ENCODE measurements around the gene CLTC.

- TF ChIP-seq POLR2AphosphoS5 (IDR thresholded peaks at IDR 0.05; ENCODE audit: low read depth) (no peak), SPI1 (IDR thresholded peaks at IDR 0.05; ENCODE audit: borderline replicate concordance, low read depth) (no peak)
- TF ChIP-seq, protein P1, sequence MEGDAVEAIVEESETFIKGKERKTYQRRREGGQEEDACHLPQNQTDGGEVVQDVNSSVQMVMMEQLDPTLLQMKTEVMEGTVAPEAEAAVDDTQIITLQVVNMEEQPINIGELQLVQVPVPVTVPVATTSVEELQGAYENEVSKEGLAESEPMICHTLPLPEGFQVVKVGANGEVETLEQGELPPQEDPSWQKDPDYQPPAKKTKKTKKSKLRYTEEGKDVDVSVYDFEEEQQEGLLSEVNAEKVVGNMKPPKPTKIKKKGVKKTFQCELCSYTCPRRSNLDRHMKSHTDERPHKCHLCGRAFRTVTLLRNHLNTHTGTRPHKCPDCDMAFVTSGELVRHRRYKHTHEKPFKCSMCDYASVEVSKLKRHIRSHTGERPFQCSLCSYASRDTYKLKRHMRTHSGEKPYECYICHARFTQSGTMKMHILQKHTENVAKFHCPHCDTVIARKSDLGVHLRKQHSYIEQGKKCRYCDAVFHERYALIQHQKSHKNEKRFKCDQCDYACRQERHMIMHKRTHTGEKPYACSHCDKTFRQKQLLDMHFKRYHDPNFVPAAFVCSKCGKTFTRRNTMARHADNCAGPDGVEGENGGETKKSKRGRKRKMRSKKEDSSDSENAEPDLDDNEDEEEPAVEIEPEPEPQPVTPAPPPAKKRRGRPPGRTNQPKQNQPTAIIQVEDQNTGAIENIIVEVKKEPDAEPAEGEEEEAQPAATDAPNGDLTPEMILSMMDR (IDR thresholded peaks at IDR 0.05; ENCODE audit: insufficient read depth, low read length), result no peak
- TF ChIP-seq, protein P2, sequence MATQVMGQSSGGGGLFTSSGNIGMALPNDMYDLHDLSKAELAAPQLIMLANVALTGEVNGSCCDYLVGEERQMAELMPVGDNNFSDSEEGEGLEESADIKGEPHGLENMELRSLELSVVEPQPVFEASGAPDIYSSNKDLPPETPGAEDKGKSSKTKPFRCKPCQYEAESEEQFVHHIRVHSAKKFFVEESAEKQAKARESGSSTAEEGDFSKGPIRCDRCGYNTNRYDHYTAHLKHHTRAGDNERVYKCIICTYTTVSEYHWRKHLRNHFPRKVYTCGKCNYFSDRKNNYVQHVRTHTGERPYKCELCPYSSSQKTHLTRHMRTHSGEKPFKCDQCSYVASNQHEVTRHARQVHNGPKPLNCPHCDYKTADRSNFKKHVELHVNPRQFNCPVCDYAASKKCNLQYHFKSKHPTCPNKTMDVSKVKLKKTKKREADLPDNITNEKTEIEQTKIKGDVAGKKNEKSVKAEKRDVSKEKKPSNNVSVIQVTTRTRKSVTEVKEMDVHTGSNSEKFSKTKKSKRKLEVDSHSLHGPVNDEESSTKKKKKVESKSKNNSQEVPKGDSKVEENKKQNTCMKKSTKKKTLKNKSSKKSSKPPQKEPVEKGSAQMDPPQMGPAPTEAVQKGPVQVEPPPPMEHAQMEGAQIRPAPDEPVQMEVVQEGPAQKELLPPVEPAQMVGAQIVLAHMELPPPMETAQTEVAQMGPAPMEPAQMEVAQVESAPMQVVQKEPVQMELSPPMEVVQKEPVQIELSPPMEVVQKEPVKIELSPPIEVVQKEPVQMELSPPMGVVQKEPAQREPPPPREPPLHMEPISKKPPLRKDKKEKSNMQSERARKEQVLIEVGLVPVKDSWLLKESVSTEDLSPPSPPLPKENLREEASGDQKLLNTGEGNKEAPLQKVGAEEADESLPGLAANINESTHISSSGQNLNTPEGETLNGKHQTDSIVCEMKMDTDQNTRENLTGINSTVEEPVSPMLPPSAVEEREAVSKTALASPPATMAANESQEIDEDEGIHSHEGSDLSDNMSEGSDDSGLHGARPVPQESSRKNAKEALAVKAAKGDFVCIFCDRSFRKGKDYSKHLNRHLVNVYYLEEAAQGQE (IDR thresholded peaks at IDR 0.05; ENCODE audit: insufficient replicate concordance, low read depth), result no peak
Measured at GRCh38 chr17:59737324-59737723, 117.6 kb downstream of the CLTC start.

Measured in HL-60 (cell line).